Neural cell (in vitro differentiated cells): ENCODE measurements around the gene NPR3.

ENCODE experiments used
- EP300 ChIP-seq: fragments of 450-650 bp; conservative IDR thresholded peaks from 2 replicates; pipeline ENCODE4 v1.6.1; 2014; ENCODE audit warnings: antibody characterized with exemption, mild to moderate bottlenecking, moderate library complexity; ENCODE audit not compliant: poor library complexity, severe bottlenecking
- EZH2 ChIP-seq: fragments of 200-600, 300-800 bp; shearing (Covaris generic), sonication (generic); IDR thresholded peaks from 2 replicates; pipeline ENCODE4 v1.6.1; 2014; ENCODE audit warnings: antibody characterized with exemption, low read length, borderline replicate concordance, mild to moderate bottlenecking; ENCODE audit not compliant: insufficient read depth, poor library complexity, severe bottlenecking
- MXI1 ChIP-seq: fragments of 450-650 bp; conservative IDR thresholded peaks from 2 replicates; pipeline ENCODE4 v1.6.1; 2014; ENCODE audit warnings: antibody characterized with exemption, mild to moderate bottlenecking; ENCODE audit not compliant: poor library complexity, severe bottlenecking
- POLR2AphosphoS5 ChIP-seq: IDR thresholded peaks from 2 replicates; pipeline ENCODE4 v1.6.1; 2012
- RAD21 ChIP-seq: fragments of 450-650 bp; conservative IDR thresholded peaks from 2 replicates; pipeline ENCODE4 v1.6.1; 2014; ENCODE audit warnings: antibody characterized with exemption, mild to moderate bottlenecking, moderate library complexity
- TF ChIP-seq, protein P1 (sequence below): fragments of 450-650 bp; IDR thresholded peaks from 2 replicates; pipeline ENCODE4 v1.5.1; 2014; ENCODE audit warnings: antibody characterized with exemption, mild to moderate bottlenecking, moderate library complexity; ENCODE audit not compliant: poor library complexity, severe bottlenecking
- TF ChIP-seq, protein P2 (sequence below): IDR thresholded peaks from 2 replicates; pipeline ENCODE4 v1.6.1; 2012; ENCODE audit warnings: borderline replicate concordance

DNA sequence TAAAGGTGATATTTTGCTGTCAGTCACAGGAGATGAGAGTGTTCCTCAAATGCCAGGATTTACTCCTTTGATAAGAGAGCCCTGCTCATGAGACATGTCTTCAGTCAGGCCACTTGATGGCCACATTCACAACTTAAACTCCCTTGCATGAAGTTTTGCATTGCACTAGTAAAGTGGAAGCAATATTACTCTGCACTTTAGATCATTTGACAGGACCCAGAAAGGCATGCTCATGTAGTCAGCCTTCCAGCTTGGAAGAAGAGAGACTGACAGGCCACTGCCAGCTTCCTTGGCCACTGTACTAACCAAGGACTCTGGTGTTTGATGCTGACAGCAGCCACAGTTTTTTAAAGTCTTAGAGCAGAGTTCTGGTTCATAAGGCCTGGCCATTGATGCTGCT is 42.6 kb downstream of the NPR3 start:
- TF ChIP-seq, protein P1, sequence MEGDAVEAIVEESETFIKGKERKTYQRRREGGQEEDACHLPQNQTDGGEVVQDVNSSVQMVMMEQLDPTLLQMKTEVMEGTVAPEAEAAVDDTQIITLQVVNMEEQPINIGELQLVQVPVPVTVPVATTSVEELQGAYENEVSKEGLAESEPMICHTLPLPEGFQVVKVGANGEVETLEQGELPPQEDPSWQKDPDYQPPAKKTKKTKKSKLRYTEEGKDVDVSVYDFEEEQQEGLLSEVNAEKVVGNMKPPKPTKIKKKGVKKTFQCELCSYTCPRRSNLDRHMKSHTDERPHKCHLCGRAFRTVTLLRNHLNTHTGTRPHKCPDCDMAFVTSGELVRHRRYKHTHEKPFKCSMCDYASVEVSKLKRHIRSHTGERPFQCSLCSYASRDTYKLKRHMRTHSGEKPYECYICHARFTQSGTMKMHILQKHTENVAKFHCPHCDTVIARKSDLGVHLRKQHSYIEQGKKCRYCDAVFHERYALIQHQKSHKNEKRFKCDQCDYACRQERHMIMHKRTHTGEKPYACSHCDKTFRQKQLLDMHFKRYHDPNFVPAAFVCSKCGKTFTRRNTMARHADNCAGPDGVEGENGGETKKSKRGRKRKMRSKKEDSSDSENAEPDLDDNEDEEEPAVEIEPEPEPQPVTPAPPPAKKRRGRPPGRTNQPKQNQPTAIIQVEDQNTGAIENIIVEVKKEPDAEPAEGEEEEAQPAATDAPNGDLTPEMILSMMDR, result no peak
- no peak for TF ChIP-seq EZH2
- no peak for TF ChIP-seq POLR2AphosphoS5
- TF ChIP-seq MXI1, result no peak
- TF ChIP-seq EP300, result no peak
- TF ChIP-seq, protein P2, sequence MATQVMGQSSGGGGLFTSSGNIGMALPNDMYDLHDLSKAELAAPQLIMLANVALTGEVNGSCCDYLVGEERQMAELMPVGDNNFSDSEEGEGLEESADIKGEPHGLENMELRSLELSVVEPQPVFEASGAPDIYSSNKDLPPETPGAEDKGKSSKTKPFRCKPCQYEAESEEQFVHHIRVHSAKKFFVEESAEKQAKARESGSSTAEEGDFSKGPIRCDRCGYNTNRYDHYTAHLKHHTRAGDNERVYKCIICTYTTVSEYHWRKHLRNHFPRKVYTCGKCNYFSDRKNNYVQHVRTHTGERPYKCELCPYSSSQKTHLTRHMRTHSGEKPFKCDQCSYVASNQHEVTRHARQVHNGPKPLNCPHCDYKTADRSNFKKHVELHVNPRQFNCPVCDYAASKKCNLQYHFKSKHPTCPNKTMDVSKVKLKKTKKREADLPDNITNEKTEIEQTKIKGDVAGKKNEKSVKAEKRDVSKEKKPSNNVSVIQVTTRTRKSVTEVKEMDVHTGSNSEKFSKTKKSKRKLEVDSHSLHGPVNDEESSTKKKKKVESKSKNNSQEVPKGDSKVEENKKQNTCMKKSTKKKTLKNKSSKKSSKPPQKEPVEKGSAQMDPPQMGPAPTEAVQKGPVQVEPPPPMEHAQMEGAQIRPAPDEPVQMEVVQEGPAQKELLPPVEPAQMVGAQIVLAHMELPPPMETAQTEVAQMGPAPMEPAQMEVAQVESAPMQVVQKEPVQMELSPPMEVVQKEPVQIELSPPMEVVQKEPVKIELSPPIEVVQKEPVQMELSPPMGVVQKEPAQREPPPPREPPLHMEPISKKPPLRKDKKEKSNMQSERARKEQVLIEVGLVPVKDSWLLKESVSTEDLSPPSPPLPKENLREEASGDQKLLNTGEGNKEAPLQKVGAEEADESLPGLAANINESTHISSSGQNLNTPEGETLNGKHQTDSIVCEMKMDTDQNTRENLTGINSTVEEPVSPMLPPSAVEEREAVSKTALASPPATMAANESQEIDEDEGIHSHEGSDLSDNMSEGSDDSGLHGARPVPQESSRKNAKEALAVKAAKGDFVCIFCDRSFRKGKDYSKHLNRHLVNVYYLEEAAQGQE, result no peak
- TF ChIP-seq RAD21, result no peak
